Central memory CD8-positive, alpha-beta T cell (primary cell): ENCODE measurements around the gene PYROXD2.

ENCODE experiments used
- ATAC-seq: fragments of 150-1000 bp; cut with Tn5 transposase; replicated peaks from 2 replicates; pipeline ENCODE4 v1.10.0; 2022; ENCODE audit warnings: mild to moderate bottlenecking, moderate FRiP score, moderate number of reproducible peaks; ENCODE audit not compliant: poor library complexity, severe bottlenecking; ENCODE audit errors: extremely low read depth
- DNase-seq, 2 donors: peaks; one replicate each; pipeline ENCODE4 v3.0.0; 2021; ENCODE audit warnings: low spot score in 2 of 2
- H3K27ac Mint-ChIP-seq: one replicate; pipeline ENCODE4 v1.8.0; 2022; ENCODE audit warnings: low read depth, mild to moderate bottlenecking, moderate library complexity, mixed read lengths
- H3K27me3 Mint-ChIP-seq: one replicate; pipeline ENCODE4 v1.8.0; 2022; ENCODE audit warnings: mixed read lengths
- H3K36me3 Mint-ChIP-seq: one replicate; pipeline ENCODE4 v1.8.0; 2022; ENCODE audit warnings: mild to moderate bottlenecking, moderate library complexity, mixed read lengths; ENCODE audit not compliant: insufficient read depth
- H3K4me1 Mint-ChIP-seq: one replicate; pipeline ENCODE4 v1.8.0; 2022; ENCODE audit warnings: mixed read lengths
- H3K4me3 Mint-ChIP-seq: one replicate; pipeline ENCODE4 v1.8.0; 2022; ENCODE audit warnings: mild to moderate bottlenecking, moderate library complexity, mixed read lengths
- H3K9me3 Mint-ChIP-seq: one replicate; pipeline ENCODE4 v1.8.0; 2022; ENCODE audit warnings: mixed read lengths

PYROXD2 gene

GRCh38 chr10:98405422-98405821, 9.6 kb downstream of the PYROXD2 start:
- DNase-seq (no peak), ATAC-seq (no peak)
- no peak overlapping the region for H3K4me3 Mint-ChIP-seq
- H3K27me3 Mint-ChIP-seq = no peaks in the 10 kb centered on the region
- no peak overlapping the region for H3K27ac Mint-ChIP-seq
- H3K36me3 Mint-ChIP-seq = peaks cover 8% of the 10 kb centered on the region
- H3K4me1 Mint-ChIP-seq = peaks cover 25% of the 10 kb centered on the region
- H3K9me3 Mint-ChIP-seq = no peaks in the 10 kb centered on the region

DNA sequence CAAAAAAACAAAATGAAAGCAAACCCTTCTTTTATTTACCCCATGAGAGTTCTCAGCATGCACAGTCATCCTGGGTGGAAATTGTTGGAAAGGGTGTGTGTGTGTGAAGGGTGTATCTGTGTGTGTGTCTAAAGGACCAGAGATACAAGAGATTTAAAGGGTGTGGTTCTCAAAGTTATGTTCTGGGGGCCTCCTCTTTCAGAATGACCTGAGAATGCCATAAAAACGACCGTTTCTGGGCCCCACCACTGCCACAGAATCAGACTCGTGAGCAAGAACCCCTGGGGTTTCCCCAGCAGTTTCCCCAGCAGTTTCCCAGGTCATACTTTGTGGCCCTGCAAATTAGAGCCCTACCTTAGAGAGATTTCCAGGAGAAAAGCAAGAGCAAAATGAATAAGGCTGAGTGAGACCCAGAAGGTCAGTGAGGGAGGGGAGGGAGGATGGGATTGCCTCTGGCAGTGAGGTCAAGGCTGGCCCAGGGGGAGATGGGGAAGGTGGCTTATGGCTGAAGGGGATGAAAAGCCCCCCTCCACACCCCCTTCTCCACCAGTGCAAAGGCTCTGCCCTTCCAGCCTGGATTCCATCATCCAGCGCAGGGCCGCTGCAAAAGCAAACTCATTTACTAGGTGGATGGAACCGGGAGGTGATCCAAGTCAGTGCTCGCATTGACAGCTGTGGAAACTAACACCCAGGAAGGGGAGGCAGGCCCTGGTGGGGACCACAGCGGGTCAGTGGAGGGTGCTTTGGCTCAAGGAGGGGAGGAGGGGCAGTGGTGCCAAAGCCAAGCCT, 10.2 kb downstream of the PYROXD2 start:
- Mint-ChIP-seq H3K9me3 (no peaks in the 10 kb centered on the region), H3K4me3 (no peak overlapping the region), H3K27ac (peak overlapping the region; percentile 30), H3K27me3 (no peaks in the 10 kb centered on the region), H3K36me3 (peaks cover 8% of the 10 kb centered on the region), H3K4me1 (peaks cover 25% of the 10 kb centered on the region)
- no peak for DNase-seq
- no peak for ATAC-seq

GRCh38 chr10:98403812-98404504, 11.0 kb downstream of the PYROXD2 start:
- Mint-ChIP-seq H3K4me1 (peaks cover 19% of the 10 kb centered on the region), H3K36me3 (peaks cover 8% of the 10 kb centered on the region), H3K9me3 (no peaks in the 10 kb centered on the region), H3K27me3 (no peaks in the 10 kb centered on the region), H3K4me3 (no peak overlapping the region), H3K27ac (peak overlapping the region; percentile 30)
- ATAC-seq = no peak
- no peak for DNase-seq

DNA sequence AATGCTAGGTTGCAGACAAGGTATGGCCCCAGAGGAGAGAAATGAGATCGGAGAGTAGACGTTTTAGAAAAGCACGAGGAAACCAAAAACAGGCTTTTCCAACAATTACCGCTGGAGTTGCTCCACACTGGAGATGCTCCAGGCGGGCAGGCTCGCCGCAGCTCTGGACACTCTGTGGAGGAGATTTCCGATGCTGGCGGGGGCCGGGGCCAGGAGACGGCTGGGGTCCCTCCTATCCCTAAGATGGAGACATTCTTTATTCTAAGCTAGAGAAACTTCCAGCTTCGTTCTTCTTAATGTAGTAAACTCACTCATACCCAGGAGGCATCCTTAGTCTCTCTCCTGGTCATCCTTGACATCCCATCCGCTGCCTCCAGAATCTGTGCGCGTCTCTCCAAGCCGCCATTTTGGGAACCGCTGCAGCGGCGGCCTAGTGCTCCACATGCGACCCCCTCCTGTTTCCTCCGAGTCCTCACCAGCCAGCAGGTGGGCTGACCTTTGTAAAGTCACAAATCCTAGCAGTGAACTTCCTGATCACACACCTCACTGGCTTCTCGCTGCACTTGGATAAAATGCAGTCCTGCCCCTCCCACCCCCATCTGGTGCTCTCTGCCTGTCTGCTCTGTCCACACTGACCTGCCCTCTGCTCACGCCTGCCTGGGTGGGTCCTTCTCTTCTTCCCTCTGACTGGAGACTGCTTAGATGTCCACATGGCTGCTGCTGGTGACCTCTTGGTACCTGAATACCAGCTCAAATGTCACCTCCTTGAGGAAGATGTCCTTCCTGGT, 11.9 kb downstream of the PYROXD2 start:
- DNase-seq (no peak), ATAC-seq (no peak)
- Mint-ChIP-seq H3K4me3 (no peak overlapping the region), H3K9me3 (no peaks in the 10 kb centered on the region), H3K36me3 (peaks cover 7% of the 10 kb centered on the region), H3K27ac (peak overlapping the region; percentile 30), H3K27me3 (no peaks in the 10 kb centered on the region), H3K4me1 (peaks cover 20% of the 10 kb centered on the region)

DNA sequence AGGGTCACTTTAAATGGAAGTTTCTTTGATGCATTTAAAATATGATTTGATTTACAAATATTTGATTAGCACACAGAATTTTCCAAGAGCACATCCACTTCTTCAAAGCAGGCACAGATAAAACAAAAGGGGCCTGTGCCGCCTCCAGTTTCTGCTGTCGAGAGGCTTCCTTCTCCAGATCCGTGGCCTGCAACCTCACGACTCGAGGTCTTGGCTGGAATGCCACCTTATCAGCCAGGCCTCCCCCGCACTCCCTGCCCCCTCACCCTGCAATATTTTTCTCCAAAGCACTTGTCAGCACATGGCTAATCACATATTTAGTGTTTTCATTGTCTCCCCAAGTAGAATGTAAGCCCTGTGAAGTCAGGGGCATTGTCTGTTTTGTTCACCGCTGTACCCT, 12.5 kb downstream of the PYROXD2 start:
- DNase-seq (no peak), ATAC-seq (no peak)
- Mint-ChIP-seq H3K36me3 (peaks cover 7% of the 10 kb centered on the region), H3K27ac (no peak overlapping the region), H3K4me1 (peaks cover 23% of the 10 kb centered on the region), H3K9me3 (no peaks in the 10 kb centered on the region), H3K4me3 (no peak overlapping the region), H3K27me3 (no peaks in the 10 kb centered on the region)

GRCh38 chr10:98400482-98400881, 14.5 kb downstream of the PYROXD2 start:
- ATAC-seq (no peak), DNase-seq (no peak)

GRCh38 chr10:98399784-98400183, 15.2 kb downstream of the PYROXD2 start:
- ATAC-seq (no peak), DNase-seq (no peak)
- no peaks in the 10 kb centered on the region for H3K27me3 Mint-ChIP-seq
- no peaks in the 10 kb centered on the region for H3K9me3 Mint-ChIP-seq
- peaks cover 4% of the 10 kb centered on the region for H3K36me3 Mint-ChIP-seq
- H3K4me1 Mint-ChIP-seq = peaks cover 25% of the 10 kb centered on the region
- no peak overlapping the region for H3K4me3 Mint-ChIP-seq
- H3K27ac Mint-ChIP-seq = no peak overlapping the region

More at GRCh38 chr10:98400482-98400881, 14.5 kb downstream of the PYROXD2 start:
- Mint-ChIP-seq H3K27ac (no peak overlapping the region), H3K27me3 (no peaks in the 10 kb centered on the region), H3K9me3 (no peaks in the 10 kb centered on the region), H3K4me1 (peaks cover 27% of the 10 kb centered on the region), H3K4me3 (no peak overlapping the region), H3K36me3 (peaks cover 7% of the 10 kb centered on the region)

- H3K27me3 Mint-ChIP-seq = no peaks in the 10 kb centered on the region
- H3K36me3 Mint-ChIP-seq = peaks cover 2% of the 10 kb centered on the region
These were observed 17.8 kb downstream of the PYROXD2 start for GRCh38 chr10:98397089-98397600.

DNA sequence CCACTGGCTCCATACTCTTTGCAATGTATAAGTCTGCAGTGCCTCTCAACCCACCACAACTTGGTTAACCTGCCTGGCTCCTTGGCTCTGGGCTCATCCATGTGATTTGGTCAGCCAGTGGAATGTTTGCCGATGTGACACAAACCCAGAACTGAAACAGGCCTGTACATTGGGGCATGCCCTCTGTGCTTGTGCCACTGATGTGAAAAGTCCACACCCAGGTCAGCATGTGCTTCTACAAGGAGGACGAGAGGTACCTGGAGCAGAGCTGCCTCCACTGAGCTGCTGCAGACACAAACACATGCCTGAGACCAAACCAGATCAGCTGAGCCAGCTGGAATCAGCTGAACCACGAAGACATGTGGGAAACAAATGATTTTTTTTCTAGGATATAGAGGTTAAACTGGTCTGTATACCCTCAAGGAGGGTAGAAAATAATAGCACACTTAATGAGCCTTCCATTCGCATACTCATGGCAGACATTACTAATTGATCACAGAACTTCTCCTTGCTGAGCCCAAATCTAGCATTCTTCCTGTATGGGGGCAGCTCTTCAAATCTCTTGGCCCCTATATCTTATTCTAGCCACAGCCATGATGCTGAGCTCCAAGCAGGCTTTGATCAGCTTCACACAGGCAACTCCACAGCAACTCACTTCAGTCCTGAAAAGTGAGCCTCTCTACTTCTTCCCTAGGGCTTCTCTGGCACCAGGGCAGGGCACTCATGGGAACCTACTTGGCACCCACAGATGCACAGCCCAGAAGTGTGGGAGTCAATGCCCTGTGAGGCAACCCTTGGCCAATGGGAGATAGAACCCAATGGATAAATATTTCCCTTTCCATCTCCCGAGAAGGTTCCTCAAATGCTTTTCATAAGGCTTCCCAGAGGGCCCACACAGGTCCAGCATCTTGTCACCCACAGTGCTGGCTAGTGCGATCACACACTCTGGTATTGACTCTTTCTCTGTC, 18.6 kb downstream of the PYROXD2 start:
- H3K4me3 Mint-ChIP-seq = no peak overlapping the region
- peaks cover 2% of the 10 kb centered on the region for H3K36me3 Mint-ChIP-seq
- H3K27me3 Mint-ChIP-seq = no peaks in the 10 kb centered on the region
- H3K9me3 Mint-ChIP-seq = no peaks in the 10 kb centered on the region
- no peak overlapping the region for H3K27ac Mint-ChIP-seq
- no peak for DNase-seq
- no peak for ATAC-seq
- H3K4me1 Mint-ChIP-seq = peaks cover 41% of the 10 kb centered on the region

More at GRCh38 chr10:98397089-98397600, 17.8 kb downstream of the PYROXD2 start:
- no peak overlapping the region for H3K4me3 Mint-ChIP-seq
- H3K9me3 Mint-ChIP-seq = no peaks in the 10 kb centered on the region
- DNase-seq = no peak
- no peak overlapping the region for H3K27ac Mint-ChIP-seq
- no peak for ATAC-seq
- H3K4me1 Mint-ChIP-seq = peaks cover 35% of the 10 kb centered on the region

DNA sequence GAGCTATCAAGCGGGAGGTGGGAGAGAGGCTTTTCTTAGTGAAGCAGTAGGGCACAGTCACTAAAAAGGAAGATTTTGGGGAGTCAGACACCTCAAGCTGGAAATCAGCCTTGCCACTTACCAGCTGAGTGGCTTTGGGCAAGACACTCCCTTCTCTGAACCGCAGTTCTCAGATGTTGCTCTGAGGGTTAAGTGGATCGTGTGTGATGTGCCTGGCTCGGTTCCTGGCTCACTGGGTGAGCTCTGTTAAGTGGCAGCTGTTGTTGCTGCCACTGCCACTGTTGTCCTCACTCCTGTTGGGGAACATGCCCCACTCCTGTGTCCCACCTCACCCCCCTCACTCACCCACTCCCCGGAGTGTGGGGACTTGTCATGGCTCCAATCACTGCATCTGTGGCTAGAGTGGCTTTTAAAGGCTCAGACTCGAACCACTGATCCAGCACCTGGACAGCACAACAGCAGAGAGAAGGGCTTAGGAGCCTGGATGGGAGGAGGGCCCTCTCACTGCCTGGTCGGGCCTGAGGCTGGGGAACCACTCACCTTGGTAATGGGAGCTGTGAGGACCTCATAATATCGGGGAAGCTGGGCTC, 20.0 kb downstream of the PYROXD2 start:
- peak overlapping the region; percentile 30 for H3K27ac Mint-ChIP-seq
- no peak overlapping the region for H3K4me3 Mint-ChIP-seq
- ATAC-seq (no peak), DNase-seq (no peak)
- H3K27me3 Mint-ChIP-seq = no peaks in the 10 kb centered on the region
- H3K4me1 Mint-ChIP-seq = peaks cover 54% of the 10 kb centered on the region
- peaks cover 2% of the 10 kb centered on the region for H3K36me3 Mint-ChIP-seq
- H3K9me3 Mint-ChIP-seq = no peaks in the 10 kb centered on the region

DNA sequence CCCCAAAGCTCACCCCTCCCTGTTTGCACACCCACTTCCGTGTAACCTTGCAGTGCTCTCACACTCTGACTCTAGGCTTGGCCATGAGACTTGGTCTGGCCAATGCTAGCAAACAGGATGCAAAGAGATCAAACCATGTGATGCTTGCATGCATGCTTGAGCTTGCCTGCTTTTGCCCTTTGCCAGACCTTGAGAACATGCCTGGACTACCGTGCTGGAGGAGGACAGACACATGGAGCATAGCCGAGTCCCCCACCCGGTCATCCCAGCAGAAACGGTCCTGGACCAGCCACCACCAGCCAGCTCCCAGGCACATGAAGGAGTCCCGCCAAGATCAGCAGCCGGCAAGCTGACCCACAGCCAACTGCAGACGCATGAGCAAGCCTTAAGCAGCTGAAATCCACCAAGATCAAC, 23.4 kb downstream of the PYROXD2 start:
- ATAC-seq (peak; percentile 81), DNase-seq (peak in 1 of 2 donors; percentile 16)
- Mint-ChIP-seq H3K4me1 (peaks cover 50% of the 10 kb centered on the region), H3K9me3 (no peaks in the 10 kb centered on the region), H3K36me3 (peaks cover 2% of the 10 kb centered on the region), H3K27ac (peak overlapping the region; percentile 79), H3K27me3 (no peaks in the 10 kb centered on the region), H3K4me3 (peak overlapping the region; percentile 64)
